Type B pancreatic cell (in vitro differentiated cells): ENCODE data around the gene ULK4. TPM values are rescaled to one million over a fixed set of nuclear protein-coding genes. Genes with fewer than 3 reads are reported as not detected.

Source experiments
- DNase-seq: peaks from one replicate; pipeline ENCODE4 v3.0.0; 2021; ENCODE audit warnings: mixed read lengths; ENCODE audit not compliant: unreplicated experiment; ENCODE audit errors: extremely low spot score
- H3K27ac Mint-ChIP-seq: 2 replicates; pipeline ENCODE4 v1.8.0; 2021; ENCODE audit warnings: mild to moderate bottlenecking, mixed read lengths
- H3K27me3 Mint-ChIP-seq: 2 replicates; pipeline ENCODE4 v1.8.0; 2021; ENCODE audit warnings: mixed read lengths
- H3K36me3 Mint-ChIP-seq: 2 replicates; pipeline ENCODE4 v1.8.0; 2021; ENCODE audit warnings: mixed read lengths
- H3K4me1 Mint-ChIP-seq: one replicate; pipeline ENCODE4 v1.8.0; 2021; ENCODE audit warnings: mixed read lengths; ENCODE audit not compliant: unreplicated experiment
- H3K4me3 Mint-ChIP-seq: 2 replicates; pipeline ENCODE4 v1.8.0; 2021; ENCODE audit warnings: mild to moderate bottlenecking, mixed read lengths
- H3K9me3 Mint-ChIP-seq: 2 replicates; pipeline ENCODE4 v1.8.0; 2021; ENCODE audit warnings: mixed read lengths
- CTCF ChIP-seq: fragments of 200-600 bp; sonication (generic); conservative IDR thresholded peaks from 2 replicates; pipeline ENCODE4 v1.5.0; 2021; ENCODE audit warnings: antibody characterized with exemption, mild to moderate bottlenecking
- total RNA-seq: library from RNA; stranded (reverse); gene quantifications from 2 replicates; pipeline ENCODE4 v1.2.1, GENCODE V29; 2021; ENCODE audit warnings: low replicate concordance

Gene ULK4
- total RNA-seq, 1 donor from 2014 or later = 10.7 TPM

- Mint-ChIP-seq H3K9me3 (no peaks in the 10 kb centered on the region), H3K4me1 (no peaks in the 10 kb centered on the region), H3K36me3 (no peaks in the 10 kb centered on the region), H3K4me3 (no peak overlapping the region), H3K27ac (no peak overlapping the region), H3K27me3 (no peaks in the 10 kb centered on the region)
- TF ChIP-seq CTCF = no peak
- no peak for DNase-seq
These were observed 616.1 kb downstream of the ULK4 start for GRCh38 chr3:41345788-41346187.

- no peak for TF ChIP-seq CTCF
- H3K4me3 Mint-ChIP-seq = no peak overlapping the region
These were observed 622.1 kb downstream of the ULK4 start for GRCh38 chr3:41339758-41340157.

GRCh38 chr3:41338276-41338675 is 623.6 kb downstream of the ULK4 start:
- no peak overlapping the region for H3K4me3 Mint-ChIP-seq
- TF ChIP-seq CTCF = no peak

More at GRCh38 chr3:41339758-41340157, 622.1 kb downstream of the ULK4 start:
- H3K4me1 Mint-ChIP-seq = no peaks in the 10 kb centered on the region
- no peaks in the 10 kb centered on the region for H3K27me3 Mint-ChIP-seq
- no peak overlapping the region for H3K27ac Mint-ChIP-seq
- DNase-seq = no peak
- no peaks in the 10 kb centered on the region for H3K9me3 Mint-ChIP-seq
- no peaks in the 10 kb centered on the region for H3K36me3 Mint-ChIP-seq

GRCh38 chr3:41334426-41334825 is 627.5 kb downstream of the ULK4 start:
- no peak overlapping the region for H3K4me3 Mint-ChIP-seq
- no peak overlapping the region for H3K27ac Mint-ChIP-seq
- no peak for TF ChIP-seq CTCF
- DNase-seq = no peak
- no peaks in the 10 kb centered on the region for H3K9me3 Mint-ChIP-seq
- H3K36me3 Mint-ChIP-seq = no peaks in the 10 kb centered on the region
- peaks cover 6% of the 10 kb centered on the region for H3K4me1 Mint-ChIP-seq
- no peaks in the 10 kb centered on the region for H3K27me3 Mint-ChIP-seq

More at GRCh38 chr3:41338276-41338675, 623.6 kb downstream of the ULK4 start:
- DNase-seq = no peak
- no peak overlapping the region for H3K27ac Mint-ChIP-seq
- H3K36me3 Mint-ChIP-seq = no peaks in the 10 kb centered on the region
- no peaks in the 10 kb centered on the region for H3K27me3 Mint-ChIP-seq
- H3K9me3 Mint-ChIP-seq = no peaks in the 10 kb centered on the region
- no peaks in the 10 kb centered on the region for H3K4me1 Mint-ChIP-seq

- no peak for DNase-seq
- no peak overlapping the region for H3K4me3 Mint-ChIP-seq
- no peaks in the 10 kb centered on the region for H3K27me3 Mint-ChIP-seq
- no peak overlapping the region for H3K27ac Mint-ChIP-seq
- TF ChIP-seq CTCF = no peak
- H3K4me1 Mint-ChIP-seq = peaks cover 18% of the 10 kb centered on the region
- no peaks in the 10 kb centered on the region for H3K9me3 Mint-ChIP-seq
- H3K36me3 Mint-ChIP-seq = no peaks in the 10 kb centered on the region
These were observed 630.9 kb downstream of the ULK4 start for GRCh38 chr3:41331041-41331440.

GRCh38 chr3:41330465-41330864 is 631.4 kb downstream of the ULK4 start:
- Mint-ChIP-seq H3K27ac (no peak overlapping the region), H3K4me1 (peaks cover 19% of the 10 kb centered on the region), H3K9me3 (no peaks in the 10 kb centered on the region), H3K36me3 (no peaks in the 10 kb centered on the region), H3K4me3 (no peak overlapping the region), H3K27me3 (no peaks in the 10 kb centered on the region)
- no peak for TF ChIP-seq CTCF
- DNase-seq = no peak
